ENCODE measurements around the gene TBX18.

The TBX18 gene

GRCh38 chr6:84739866-84740208, 24.6 kb downstream of the TBX18 start:
- H3K36me3 ChIP-seq (ENCODE audit: control insufficient read depth, low read depth, low read length): no peaks in the 10 kb centered on the region
- no peak overlapping the region for H3K4me3 ChIP-seq (ENCODE audit: low read length)
- H3K9ac ChIP-seq (ENCODE audit: low read length): no peak overlapping the region
- H3K27ac ChIP-seq (ENCODE audit: low read length): no peak overlapping the region
- no peaks in the 10 kb centered on the region for H3K9me3 ChIP-seq (ENCODE audit: control insufficient read depth, low read depth, low read length)
- H3K4me1 ChIP-seq (ENCODE audit: control insufficient read depth, low read depth, low read length): no peaks in the 10 kb centered on the region
- H3K27me3 ChIP-seq (ENCODE audit: control insufficient read depth, insufficient read depth, low read length): no peaks in the 10 kb centered on the region

- Histone ChIP-seq H3K4me3 (ENCODE audit: low read length) (no peak overlapping the region), H3K27ac (ENCODE audit: low read length) (no peak overlapping the region), H3K36me3 (ENCODE audit: control insufficient read depth, low read depth, low read length) (no peaks in the 10 kb centered on the region), H3K4me1 (ENCODE audit: control insufficient read depth, low read depth, low read length) (no peaks in the 10 kb centered on the region), H3K9me3 (ENCODE audit: control insufficient read depth, low read depth, low read length) (no peaks in the 10 kb centered on the region), H3K27me3 (ENCODE audit: control insufficient read depth, insufficient read depth, low read length) (no peaks in the 10 kb centered on the region), H3K9ac (ENCODE audit: low read length) (no peak overlapping the region)
These were observed 25.2 kb downstream of the TBX18 start for GRCh38 chr6:84738996-84739865.

GRCh38 chr6:84733889-84734288, 30.5 kb downstream of the TBX18 start:
- Histone ChIP-seq H3K4me3 (ENCODE audit: low read length) (no peak overlapping the region), H3K4me1 (ENCODE audit: control insufficient read depth, low read depth, low read length) (no peaks in the 10 kb centered on the region), H3K9ac (ENCODE audit: low read length) (no peak overlapping the region), H3K27ac (ENCODE audit: low read length) (no peak overlapping the region), H3K9me3 (ENCODE audit: control insufficient read depth, low read depth, low read length) (no peaks in the 10 kb centered on the region), H3K36me3 (ENCODE audit: control insufficient read depth, low read depth, low read length) (no peaks in the 10 kb centered on the region), H3K27me3 (ENCODE audit: control insufficient read depth, insufficient read depth, low read length) (no peaks in the 10 kb centered on the region)

- Histone ChIP-seq H3K36me3 (ENCODE audit: control insufficient read depth, low read depth, low read length) (no peaks in the 10 kb centered on the region), H3K9me3 (ENCODE audit: control insufficient read depth, low read depth, low read length) (no peaks in the 10 kb centered on the region), H3K27ac (ENCODE audit: low read length) (no peak overlapping the region), H3K4me3 (ENCODE audit: low read length) (no peak overlapping the region), H3K9ac (ENCODE audit: low read length) (no peak overlapping the region), H3K4me1 (ENCODE audit: control insufficient read depth, low read depth, low read length) (no peaks in the 10 kb centered on the region), H3K27me3 (ENCODE audit: control insufficient read depth, insufficient read depth, low read length) (no peaks in the 10 kb centered on the region)
These were observed 32.5 kb downstream of the TBX18 start for GRCh38 chr6:84731901-84732300.

GRCh38 chr6:84731401-84731800, 33.0 kb downstream of the TBX18 start:
- Histone ChIP-seq H3K9me3 (ENCODE audit: control insufficient read depth, low read depth, low read length) (no peaks in the 10 kb centered on the region), H3K4me1 (ENCODE audit: control insufficient read depth, low read depth, low read length) (no peaks in the 10 kb centered on the region), H3K27me3 (ENCODE audit: control insufficient read depth, insufficient read depth, low read length) (no peaks in the 10 kb centered on the region), H3K4me3 (ENCODE audit: low read length) (no peak overlapping the region), H3K9ac (ENCODE audit: low read length) (no peak overlapping the region), H3K36me3 (ENCODE audit: control insufficient read depth, low read depth, low read length) (no peaks in the 10 kb centered on the region), H3K27ac (ENCODE audit: low read length) (no peak overlapping the region)

- H3K36me3 ChIP-seq (ENCODE audit: control insufficient read depth, low read depth, low read length): no peaks in the 10 kb centered on the region
- no peak overlapping the region for H3K27ac ChIP-seq (ENCODE audit: low read length)
- H3K9ac ChIP-seq (ENCODE audit: low read length): no peak overlapping the region
- H3K4me3 ChIP-seq (ENCODE audit: low read length): no peak overlapping the region
- H3K4me1 ChIP-seq (ENCODE audit: control insufficient read depth, low read depth, low read length): no peaks in the 10 kb centered on the region
- no peaks in the 10 kb centered on the region for H3K27me3 ChIP-seq (ENCODE audit: control insufficient read depth, insufficient read depth, low read length)
- no peaks in the 10 kb centered on the region for H3K9me3 ChIP-seq (ENCODE audit: control insufficient read depth, low read depth, low read length)
These were observed 35.8 kb downstream of the TBX18 start for GRCh38 chr6:84728602-84729001.

GRCh38 chr6:84719152-84719551, 45.2 kb downstream of the TBX18 start:
- Histone ChIP-seq H3K4me3 (ENCODE audit: low read length) (no peak overlapping the region), H3K4me1 (ENCODE audit: control insufficient read depth, low read depth, low read length) (no peaks in the 10 kb centered on the region), H3K27ac (ENCODE audit: low read length) (no peak overlapping the region), H3K27me3 (ENCODE audit: control insufficient read depth, insufficient read depth, low read length) (no peaks in the 10 kb centered on the region), H3K9me3 (ENCODE audit: control insufficient read depth, low read depth, low read length) (no peaks in the 10 kb centered on the region), H3K9ac (ENCODE audit: low read length) (no peak overlapping the region), H3K36me3 (ENCODE audit: control insufficient read depth, low read depth, low read length) (no peaks in the 10 kb centered on the region)

- Histone ChIP-seq H3K4me3 (ENCODE audit: low read length) (no peak overlapping the region), H3K4me1 (ENCODE audit: control insufficient read depth, low read depth, low read length) (no peaks in the 10 kb centered on the region), H3K9me3 (ENCODE audit: control insufficient read depth, low read depth, low read length) (no peaks in the 10 kb centered on the region), H3K27ac (ENCODE audit: low read length) (no peak overlapping the region), H3K27me3 (ENCODE audit: control insufficient read depth, insufficient read depth, low read length) (no peaks in the 10 kb centered on the region), H3K9ac (ENCODE audit: low read length) (no peak overlapping the region), H3K36me3 (ENCODE audit: control insufficient read depth, low read depth, low read length) (no peaks in the 10 kb centered on the region)
These were observed 46.1 kb downstream of the TBX18 start for GRCh38 chr6:84718038-84718955.

GRCh38 chr6:84709121-84709520, 55.3 kb downstream of the TBX18 start:
- Histone ChIP-seq H3K4me1 (ENCODE audit: control insufficient read depth, low read depth, low read length) (no peaks in the 10 kb centered on the region), H3K27me3 (ENCODE audit: control insufficient read depth, insufficient read depth, low read length) (no peaks in the 10 kb centered on the region), H3K4me3 (ENCODE audit: low read length) (no peak overlapping the region), H3K27ac (ENCODE audit: low read length) (no peak overlapping the region), H3K36me3 (ENCODE audit: control insufficient read depth, low read depth, low read length) (no peaks in the 10 kb centered on the region), H3K9me3 (ENCODE audit: control insufficient read depth, low read depth, low read length) (no peaks in the 10 kb centered on the region), H3K9ac (ENCODE audit: low read length) (no peak overlapping the region)

- Histone ChIP-seq H3K4me1 (ENCODE audit: control insufficient read depth, low read depth, low read length) (no peaks in the 10 kb centered on the region), H3K27ac (ENCODE audit: low read length) (no peak overlapping the region), H3K9ac (ENCODE audit: low read length) (no peak overlapping the region), H3K27me3 (ENCODE audit: control insufficient read depth, insufficient read depth, low read length) (no peaks in the 10 kb centered on the region), H3K4me3 (ENCODE audit: low read length) (no peak overlapping the region), H3K36me3 (ENCODE audit: control insufficient read depth, low read depth, low read length) (no peaks in the 10 kb centered on the region), H3K9me3 (ENCODE audit: control insufficient read depth, low read depth, low read length) (no peaks in the 10 kb centered on the region)
These were observed 57.2 kb downstream of the TBX18 start for GRCh38 chr6:84707171-84707570.

GRCh38 chr6:84696166-84696565, 68.2 kb downstream of the TBX18 start:
- Histone ChIP-seq H3K27me3 (ENCODE audit: control insufficient read depth, insufficient read depth, low read length) (no peaks in the 10 kb centered on the region), H3K4me3 (ENCODE audit: low read length) (no peak overlapping the region), H3K27ac (ENCODE audit: low read length) (no peak overlapping the region), H3K9ac (ENCODE audit: low read length) (no peak overlapping the region), H3K36me3 (ENCODE audit: control insufficient read depth, low read depth, low read length) (no peaks in the 10 kb centered on the region), H3K9me3 (ENCODE audit: control insufficient read depth, low read depth, low read length) (no peaks in the 10 kb centered on the region), H3K4me1 (ENCODE audit: control insufficient read depth, low read depth, low read length) (no peaks in the 10 kb centered on the region)
